ENCODE measurements around the gene CLSTN1.
"Not testable (repeated sequence)": the region's sequence is repeated elsewhere in the genome, so short reads cannot be mapped to it uniquely, and the experiment has no call there.

Gene CLSTN1

DNA sequence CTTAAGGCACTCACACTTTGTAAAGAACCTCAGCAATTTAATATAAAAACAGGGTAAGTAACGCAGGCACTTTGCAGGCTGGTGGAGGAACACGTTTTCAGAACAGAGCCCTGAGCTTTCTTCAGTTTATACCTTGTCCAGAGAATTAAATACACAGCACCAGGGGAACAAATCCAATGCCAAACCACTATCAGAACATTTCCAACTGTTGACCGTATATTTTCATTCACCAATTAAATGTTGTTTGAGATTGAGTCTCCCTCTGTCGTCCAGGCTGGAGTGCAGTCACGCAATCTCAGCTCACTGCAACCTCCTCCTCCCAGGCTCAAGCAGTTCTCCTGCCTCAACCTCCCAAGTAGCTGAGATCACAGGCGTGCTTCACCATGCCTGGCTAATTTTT, 29.7 kb downstream of the CLSTN1 start:
- DNase-seq = no peak

DNA sequence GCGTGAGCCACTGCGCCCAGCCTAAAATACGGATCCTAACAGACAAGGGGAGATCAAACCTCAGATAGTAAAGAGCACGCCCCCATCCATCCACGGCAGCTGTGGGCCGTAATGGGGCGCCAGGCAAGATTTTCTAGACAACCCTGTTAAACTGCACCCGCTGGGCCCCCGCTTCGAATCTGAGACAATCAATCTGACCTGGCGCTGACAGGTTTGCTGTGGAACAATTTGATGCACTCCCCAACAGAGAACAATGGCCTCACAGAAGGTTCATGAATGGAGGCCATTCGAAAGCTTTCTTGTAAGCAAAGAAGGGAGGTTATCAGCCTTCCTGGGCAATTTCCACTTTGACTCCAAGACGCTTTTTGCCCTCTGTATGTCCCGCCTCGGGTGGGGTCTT, 30.5 kb downstream of the CLSTN1 start:
- DNase-seq = no peak

DNA sequence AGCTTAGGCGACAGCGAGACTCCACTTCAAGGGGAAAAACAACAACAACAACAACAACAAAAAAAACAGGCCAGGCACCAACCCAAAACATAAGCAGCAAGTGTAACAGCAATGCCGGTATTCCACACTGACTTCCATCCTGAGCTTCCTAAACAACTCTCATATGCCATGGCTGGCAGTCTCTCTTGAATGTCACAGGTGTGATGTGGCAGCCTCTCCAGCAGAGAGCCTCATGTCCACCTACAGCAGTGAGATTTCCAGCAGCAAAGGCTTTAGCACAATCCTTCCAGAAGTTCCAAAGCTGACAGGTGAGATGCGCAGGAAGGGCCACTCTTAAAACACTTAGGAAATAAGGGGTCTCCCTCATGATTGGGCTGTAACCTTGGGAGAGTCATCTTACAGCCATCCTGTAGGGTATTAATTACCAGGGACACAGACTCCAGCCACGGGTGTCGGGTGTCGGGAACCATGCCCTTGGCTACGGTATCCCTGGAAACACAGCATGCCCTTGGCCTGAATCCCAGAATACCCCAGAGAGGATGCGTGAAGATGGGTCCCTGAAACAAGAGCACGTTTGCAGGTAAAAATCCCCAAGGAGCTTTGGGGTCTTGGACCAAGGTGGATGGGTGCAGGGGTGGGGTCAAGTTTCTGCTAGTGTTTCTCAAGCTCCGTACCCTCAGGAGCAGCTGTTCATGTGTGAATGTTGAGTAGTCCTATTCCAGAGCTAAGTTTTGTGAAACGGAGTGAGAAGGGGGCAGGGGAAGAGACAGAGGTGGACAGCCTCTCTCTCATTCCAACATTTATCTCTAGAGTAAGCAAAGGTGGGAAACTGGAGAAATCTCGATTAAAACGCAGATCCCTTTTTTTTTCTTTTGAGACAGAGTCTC, 31.4 kb downstream of the CLSTN1 start:
- no peak for DNase-seq

DNA sequence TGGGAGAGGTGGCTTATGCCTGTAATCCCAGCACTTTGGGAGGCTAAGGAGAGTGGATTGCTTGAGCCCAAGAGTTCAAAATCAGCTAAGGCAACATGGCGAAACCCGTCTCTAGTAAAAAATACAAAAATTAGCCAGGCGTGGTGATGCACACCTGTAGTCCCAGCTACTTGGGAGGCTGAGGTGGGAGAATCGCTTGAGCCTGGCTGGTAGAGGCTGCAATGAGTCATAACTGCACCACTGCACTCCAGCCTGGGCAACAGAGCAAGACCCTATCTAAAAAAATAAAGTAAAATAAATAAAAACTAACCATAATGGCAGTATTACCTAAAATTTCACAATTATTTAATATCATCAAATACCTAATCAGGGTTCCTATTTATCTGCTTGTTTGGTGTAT, 34.1 kb downstream of the CLSTN1 start:
- not testable (repeated sequence) for DNase-seq

DNA sequence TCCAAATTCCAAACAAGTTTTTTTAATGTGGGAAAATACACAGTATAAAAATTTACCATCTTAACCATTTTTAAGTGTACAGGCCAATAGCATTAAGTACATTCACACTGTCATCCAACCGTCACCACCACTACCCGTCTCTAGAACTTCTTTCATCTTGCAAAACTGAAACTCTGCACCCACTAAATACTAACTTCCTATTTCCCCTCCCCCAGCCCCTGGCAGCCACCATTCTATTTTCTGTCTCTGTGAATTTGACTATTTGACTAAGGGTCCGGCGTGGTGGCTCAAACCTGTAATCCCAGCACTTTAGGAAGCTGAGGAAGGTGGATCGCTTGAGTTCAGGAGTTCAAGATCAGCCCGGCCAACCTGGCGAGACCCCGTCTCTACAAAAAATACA, 36.1 kb downstream of the CLSTN1 start:
- no peak for DNase-seq

DNA sequence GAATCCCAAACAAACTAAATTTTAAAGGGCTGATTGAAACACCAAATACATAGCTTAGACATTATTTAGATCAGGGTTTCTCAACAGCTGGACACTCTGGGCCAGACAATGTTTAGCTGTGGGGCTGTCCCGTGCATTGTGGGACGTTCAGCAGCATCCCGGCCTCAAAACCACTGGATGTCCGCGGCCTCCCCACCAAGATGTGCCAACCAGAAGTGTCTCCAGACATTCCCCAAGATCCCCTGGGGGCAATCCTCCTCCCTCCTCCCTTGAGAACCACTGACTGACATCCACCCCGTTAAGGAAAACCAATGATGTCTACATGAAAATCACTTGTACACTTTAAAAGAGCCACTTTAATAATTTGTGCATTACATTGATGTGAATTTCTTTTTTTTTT, 38.4 kb downstream of the CLSTN1 start:
- no peak for DNase-seq

DNA sequence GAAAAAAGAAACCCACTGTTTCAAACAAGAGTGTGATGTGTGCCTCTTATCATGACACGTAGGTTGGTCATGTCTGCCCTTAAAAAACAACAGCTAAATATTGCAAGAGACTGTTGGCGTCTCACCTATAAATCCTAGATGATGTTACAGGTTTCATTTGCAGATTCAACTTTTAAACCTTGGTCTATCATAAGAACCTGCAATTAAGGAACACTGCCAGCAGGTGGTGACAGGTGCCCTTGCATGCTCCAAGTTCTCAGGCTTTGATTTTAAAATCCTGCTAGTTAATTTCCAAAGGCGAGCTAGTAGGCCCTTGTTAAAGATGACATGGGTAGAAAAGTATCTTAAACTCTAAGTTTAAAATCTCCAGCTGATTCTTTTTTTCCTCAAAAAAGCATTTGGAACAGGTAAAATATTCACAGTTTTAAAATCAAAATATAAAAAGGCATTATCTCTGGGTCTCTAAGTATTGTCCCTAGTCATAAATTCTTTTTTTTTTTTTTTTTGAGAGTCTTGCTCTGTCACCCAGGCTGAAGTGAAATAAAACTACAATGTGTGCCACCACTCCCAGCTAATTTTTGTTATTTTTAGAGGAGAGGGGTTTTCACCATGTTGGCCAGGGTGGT, 39.1 kb downstream of the CLSTN1 start:
- peak; percentile 42 for DNase-seq

DNA sequence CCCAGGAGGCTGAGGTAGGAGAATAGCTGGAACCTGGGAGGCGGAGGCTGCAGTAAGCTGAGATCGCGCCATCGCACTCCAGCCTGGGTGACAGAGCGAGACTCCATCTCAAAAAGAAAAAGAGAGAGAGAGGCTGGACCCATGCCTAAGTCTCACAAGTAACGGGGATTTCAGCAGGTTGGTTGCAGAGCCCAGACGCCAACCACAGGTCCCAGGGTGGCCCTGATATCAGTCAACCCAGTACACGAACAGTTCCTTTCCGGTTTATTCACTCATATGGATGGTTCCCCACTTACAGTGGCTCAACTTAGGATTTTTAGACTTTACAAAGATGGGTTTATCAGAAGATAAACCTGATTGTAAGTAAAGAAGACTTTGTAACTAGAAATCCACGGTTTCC, 40.9 kb downstream of the CLSTN1 start:
- DNase-seq = no peak

DNA sequence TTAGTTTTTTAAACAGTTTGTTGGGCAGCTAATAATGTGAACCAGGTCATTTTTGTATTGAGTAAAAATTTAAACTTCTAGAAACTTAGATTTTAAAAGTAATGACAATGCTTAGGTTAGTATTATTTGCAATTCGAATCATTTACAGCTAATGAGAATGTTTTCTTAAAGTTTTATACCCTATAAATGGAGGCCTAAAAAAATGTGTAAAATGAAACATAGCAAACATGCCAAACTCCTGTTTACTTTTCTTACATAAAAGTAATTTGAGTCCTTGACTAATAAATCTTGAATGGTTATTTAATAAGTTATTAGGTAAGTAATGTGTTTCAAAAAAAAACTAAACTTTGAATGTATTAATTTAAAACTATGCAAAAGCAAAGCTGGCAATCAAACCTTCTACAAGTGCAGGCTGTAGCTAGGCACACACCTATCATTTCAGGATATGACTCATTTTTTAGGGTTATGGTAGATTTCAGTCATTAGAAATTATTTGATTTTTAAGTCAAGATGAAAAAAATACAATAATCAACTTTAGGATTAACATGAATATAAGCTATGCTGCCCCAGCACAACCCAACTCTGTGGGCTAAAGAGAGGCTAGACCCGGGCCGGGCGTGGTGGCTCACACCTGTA, 41.5 kb downstream of the CLSTN1 start:
- no peak for DNase-seq

DNA sequence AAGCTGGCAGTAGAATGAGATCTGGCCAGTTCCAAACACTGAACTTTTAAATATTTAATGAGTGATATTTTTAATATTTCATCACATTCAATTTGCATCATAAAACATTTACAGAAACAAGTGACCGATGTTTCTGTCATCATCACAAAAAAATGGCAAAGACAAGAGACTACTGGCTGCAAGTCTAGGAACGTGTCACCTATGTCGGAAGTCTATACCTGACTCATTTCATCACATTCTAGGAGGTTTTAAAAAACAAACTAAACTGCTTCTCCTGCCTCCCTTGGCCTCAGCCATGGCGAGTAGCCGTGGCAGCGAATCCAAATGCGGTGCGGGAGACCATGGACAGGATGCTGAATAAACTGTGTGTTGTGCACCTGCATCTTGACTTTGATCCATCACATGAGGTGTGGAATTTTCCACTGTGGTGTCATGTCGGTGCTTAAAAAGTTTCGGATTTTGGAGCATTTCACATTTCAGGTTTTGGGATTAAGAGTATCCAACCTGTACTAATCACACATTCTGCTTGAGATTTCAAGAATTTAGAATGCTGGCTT, 43.1 kb downstream of the CLSTN1 start:
- DNase-seq = no peak

DNA sequence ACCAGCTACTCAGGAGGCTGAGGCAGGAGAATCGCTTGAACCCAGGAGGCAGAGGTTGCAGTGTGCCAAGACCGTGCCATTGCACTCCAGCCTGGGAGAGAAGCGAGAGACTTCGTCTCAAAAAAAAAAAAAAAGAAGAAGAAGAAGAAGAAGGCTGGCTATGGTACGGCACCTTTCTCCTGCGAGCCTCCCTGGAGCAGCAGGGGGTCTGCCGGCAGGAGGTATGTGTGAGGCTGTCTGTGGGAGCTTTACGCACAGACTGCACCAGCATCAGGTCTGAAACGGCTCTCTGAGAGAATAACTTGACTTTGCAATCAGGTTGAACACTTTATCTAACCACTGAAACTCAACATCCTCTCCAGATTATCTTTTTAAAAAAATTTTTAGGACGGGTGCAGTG, 44.9 kb downstream of the CLSTN1 start:
- DNase-seq = no peak

DNA sequence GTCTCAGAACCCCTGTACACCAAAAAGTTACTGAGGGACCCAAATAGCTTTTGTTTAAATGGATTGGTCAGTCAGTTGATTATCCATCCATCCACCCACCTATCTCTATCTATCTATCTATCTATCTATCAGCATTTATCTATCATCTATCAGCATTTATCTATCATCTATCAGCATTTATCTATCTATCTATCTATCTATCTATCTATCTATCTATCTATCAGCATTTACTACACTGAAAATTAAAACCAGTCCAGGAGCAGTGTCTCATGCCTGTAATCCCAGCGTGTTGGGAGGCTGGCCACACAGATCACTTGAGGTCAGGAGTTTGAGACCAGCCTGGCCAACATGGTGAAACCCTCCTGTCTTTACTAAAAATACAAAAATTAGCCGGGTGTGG, 47.1 kb downstream of the CLSTN1 start:
- no peak for DNase-seq

DNA sequence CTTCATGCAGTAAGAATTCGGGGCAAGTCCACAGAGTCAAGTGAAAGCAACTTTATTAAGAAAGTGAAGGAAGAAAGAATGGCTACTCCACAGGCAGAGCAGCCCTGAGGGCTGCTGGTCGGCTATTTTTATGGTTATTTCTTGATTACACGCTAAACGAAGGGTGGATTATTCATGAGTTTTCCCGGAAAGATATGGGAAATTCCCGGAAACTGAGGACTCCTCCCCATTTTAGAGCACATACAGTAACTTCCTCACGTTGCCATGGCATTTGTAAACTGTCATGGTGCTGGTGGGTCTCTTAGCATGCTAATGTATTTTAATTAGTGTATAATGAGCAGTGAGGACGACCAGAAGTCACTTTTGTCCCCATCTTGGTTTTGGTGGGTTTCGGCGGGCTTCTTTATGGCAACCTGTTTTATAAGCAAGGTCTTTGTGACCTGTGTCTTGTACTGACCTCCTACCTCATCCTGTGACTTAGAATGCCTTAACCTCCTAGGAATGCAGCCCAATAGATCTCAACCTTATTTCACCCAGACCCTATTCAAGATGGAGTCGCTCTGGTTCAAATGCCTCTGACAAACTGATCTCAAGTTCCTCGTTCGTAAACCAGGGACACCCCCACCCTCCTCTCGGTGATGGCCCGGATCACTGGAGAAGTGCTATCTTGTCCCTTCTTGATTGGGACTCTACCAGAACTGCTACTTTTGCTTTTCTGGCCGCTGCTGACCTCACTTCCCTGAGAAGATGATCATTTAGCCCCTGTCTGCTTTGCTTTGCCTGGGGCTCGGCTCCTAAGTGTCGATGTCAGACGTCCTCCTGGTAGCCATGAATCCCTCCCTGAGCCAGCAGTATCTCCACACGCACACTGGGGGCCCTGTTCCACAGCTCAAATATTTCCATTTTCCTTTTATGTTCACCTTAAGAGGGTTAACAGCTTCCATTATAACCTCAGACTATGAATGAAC, 48.8 kb downstream of the CLSTN1 start:
- no peak for DNase-seq

DNA sequence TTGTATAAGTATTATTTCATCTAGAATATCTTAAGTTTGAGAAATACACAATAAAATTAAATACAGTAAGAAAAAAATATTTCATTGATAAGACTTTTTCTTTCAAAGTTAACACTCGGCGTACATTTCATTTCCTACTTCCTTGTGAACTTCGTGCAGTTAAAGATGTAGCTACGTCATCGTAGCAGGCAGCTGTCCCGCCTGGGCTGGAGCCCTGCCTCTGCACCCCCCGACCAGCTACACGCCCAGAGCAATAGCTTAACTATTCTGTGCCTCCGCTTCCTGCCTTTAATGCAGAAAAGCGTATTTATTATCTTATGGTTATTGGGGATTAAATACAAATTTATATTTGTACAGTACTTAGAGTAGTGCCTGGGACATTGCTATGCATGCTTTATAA, 53.5 kb downstream of the CLSTN1 start:
- no peak for DNase-seq

DNA sequence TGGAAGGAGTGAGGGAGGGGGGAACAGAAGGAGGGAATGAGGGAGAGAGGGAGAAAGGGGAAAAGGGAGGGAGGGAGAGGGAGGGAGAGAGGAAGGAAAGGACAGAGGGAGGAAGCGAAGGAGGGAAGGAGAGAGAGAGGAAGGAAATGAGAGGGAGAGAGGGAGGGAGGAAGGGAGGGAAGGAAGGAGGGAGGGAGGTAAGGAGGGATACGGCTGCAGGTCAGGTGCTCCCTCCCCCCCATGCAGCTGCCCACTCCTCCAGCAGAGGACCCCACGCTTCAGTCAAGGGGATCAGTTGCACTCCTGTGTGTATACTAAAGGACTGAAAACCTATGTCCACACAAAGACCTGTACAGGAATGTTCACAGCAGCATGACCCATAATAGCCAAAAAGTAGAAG, 54.8 kb downstream of the CLSTN1 start:
- no peak for DNase-seq

DNA sequence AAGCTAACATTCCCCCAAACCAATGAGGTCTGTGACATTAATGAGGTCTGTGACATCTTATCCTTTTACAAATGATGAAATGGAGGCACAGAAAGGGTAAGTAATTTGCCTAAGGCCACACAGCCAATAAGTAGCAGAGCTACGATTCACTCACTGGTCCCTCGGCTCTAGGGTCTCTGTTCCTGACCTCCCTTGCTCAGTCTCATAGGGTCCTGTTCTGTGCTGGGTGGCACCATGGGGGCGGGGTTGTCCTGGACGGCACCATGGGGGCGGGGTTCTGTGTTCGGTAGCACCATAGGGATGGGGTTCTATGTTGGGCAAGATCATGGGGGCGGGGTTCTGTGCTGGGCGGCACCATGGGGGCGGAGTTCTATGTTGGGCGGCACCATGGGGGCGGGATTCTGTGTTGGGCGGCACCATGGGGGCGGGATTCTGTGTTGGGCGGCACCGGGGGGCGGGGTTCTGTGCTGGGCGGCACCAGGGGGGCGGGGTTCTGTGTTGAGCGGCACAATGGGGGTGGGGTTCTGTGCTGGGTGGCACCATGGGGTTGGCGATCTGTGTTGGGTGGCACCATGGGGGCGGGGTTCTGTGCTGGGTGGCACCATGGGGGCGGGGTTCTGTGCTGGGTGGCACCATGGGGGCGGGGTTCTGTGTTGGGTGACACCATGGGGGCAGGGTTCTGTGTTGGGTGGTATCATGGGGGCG, 55.6 kb downstream of the CLSTN1 start:
- DNase-seq = no peak

DNA sequence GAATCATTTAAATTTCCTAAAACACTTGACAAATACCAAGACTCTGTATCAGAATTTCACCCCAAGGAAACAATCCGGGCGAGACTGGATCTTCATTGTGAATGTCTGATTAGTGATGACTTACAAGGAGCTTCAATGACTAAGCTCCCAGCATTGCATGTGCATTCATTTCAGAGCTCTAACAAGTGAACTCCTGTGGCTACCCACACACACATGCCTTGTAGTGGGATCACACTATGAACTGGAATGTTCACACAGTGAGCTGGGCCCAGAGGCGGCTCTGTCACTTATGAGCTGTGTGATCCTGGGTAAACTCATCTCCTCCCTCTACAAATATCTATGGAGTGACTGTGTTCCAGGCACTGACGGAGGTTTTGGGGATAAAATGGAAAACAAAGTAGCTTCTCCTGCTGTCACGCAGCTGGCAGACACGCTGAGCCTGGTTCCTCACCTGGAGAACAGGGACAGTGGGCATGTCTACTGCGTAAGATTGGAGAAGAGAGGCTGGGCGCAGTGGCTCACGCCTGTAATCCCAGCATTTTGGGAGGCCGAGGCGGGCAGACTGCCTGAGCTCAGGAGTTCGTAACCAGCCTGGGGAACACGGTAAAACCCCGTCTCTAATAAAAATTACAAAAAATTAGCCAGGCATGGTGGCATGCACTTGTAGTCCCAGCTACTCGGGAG, 56.9 kb downstream of the CLSTN1 start:
- DNase-seq = peak; percentile 99

DNA sequence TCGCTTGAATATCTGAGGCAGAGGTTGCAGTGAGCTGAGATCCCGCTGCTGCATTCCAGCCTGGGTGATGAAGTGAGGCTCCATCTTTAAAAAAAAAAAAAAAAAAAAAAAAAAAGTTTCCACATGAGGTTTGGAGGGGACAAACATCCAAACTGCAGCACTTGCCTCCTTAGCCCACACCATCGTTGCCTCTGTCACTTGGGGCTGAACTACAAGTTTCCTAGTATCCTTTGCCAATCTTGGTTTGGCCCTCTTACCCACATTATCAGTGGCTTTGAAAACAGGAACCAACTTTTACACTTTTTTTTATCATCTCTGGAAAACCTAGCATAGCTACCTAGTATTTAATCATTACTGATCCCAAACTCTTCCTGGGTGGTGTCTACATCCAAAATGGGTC, 59.2 kb downstream of the CLSTN1 start:
- no peak for DNase-seq

DNA sequence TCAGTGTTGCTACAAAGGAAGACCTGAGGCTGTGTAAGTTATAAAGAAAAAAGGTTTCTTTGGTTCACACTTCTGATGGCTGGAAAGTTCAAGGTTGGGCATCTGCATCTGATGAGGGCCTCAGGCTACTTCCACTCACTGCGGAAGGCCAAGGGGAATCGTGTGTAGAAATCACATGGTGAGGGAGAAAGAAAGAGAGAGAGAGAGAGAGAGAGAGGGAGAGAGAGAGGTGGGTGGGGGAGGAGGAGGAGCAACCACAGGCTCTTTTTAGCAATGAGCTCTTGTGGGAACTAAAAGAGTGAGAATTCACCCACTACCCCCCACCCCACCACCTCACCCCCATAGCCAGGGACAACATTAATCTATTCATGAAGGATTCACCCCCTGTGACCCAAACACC, 59.9 kb downstream of the CLSTN1 start:
- no peak for DNase-seq

DNA sequence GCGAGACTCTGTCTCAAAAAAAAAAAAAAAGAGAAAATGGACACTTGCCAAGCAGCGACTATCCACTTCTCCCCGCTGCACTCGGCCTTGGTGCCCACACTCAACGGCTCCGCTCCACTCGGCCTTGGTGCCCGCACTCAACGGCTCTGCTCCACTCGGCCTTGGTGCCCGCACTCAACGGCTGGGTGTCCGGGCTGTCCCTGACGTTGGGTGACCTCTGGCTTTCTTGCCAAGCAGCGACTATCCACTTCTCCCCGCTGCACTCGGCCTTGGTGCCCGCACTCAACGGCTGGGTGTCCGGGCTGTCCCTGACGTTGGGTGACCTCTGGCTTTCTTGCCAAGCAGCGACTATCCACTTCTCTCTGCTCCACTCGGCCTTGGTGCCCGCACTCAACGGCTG, 61.3 kb downstream of the CLSTN1 start:
- not testable (repeated sequence) for DNase-seq

DNA sequence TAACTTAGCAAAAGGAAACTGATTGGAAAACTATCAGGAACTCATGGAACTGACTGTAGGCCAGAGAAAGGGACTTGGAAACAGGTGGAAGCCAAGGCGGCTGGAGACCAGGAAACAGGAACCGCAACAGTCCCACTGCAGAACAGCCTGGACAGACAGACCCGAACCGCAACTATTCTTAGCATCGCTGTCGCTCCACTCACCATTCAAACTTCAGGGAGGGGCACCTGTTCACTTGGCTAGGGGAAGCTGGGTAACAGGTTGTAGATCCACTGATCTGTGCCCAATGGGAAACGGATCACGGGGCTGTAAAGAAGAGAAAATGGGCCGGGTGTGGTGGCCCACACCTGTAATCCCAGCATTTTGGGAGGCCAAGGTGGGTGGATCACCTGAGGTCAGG, 61.9 kb downstream of the CLSTN1 start:
- DNase-seq = no peak
